Measurements from ENCODE around the gene RNF32. TPM values are rescaled to one million over a fixed set of nuclear protein-coding genes. Genes with fewer than 3 reads are reported as not detected.

RNF32 gene
- total RNA-seq, 1 experiment from 2014 or later = 1.6 TPM

DNA sequence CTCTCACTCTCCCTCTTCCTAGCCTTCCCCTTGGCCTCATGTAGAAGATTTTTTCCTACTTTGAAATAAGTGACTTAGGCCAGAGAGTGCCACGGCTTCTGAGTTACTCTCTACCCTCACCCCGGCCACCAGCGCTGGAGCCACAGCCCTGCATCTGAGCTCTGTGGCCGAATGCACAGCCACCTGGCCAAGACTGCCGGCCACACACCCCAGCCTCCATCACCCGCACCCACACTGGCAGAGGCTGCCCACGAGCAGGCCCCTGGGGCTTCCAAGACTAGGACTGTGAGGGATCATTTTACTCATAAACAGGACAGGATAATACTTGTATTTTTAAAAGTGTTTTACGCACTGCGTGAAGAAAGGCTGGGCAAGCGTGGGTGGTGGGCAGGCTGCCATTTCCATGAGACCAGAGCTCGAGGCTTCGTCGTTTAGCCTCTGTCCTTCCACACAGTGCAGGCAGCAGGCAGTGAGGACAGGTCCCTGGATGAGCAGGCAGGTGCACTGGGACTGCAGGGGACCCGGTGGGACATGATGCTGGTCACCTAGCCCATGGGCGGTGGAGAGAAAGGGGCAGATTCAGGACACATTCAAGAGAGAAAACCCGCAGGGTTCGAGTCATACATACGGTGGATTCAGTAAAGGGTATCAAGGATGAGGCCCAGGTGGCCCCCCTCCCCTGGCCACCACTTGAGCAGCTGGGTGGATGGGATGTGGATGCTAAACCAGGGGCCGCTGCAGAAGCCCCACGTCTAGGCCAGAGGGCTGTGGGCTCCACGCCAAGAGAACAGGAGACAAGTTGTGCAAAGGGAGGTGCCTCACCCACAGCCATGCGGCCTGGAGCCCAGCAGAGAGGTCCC, 35.5 kb upstream of the RNF32 start:
- Mint-ChIP-seq H3K9me3 (ENCODE audit: low read depth, unreplicated experiment) (no peaks in the 10 kb centered on the region), H3K27ac (ENCODE audit: unreplicated experiment) (no peak overlapping the region)
- intact Hi-C loops (cut with micrococcal nuclease; ENCODE audit: unreplicated experiment) = no loop called here

GRCh38 chr7:156606135-156606534, 34.4 kb upstream of the RNF32 start:
- CTCF ChIA-PET = no interaction called here
- Mint-ChIP-seq H3K4me1 (ENCODE audit: low read depth, unreplicated experiment) (no peaks in the 10 kb centered on the region), H3K27me3 (ENCODE audit: unreplicated experiment) (peaks cover 72% of the 10 kb centered on the region), H3K4me3 (ENCODE audit: low read depth, unreplicated experiment) (no peak overlapping the region), H3K27ac (ENCODE audit: unreplicated experiment) (no peak overlapping the region), H3K36me3 (ENCODE audit: insufficient read depth, unreplicated experiment) (no peaks in the 10 kb centered on the region), H3K9me3 (ENCODE audit: low read depth, unreplicated experiment) (no peaks in the 10 kb centered on the region)
- no peak for TF ChIP-seq CTCF (IDR thresholded peaks at IDR 0.05; ENCODE audit: unreplicated experiment)
- DNase-seq = no peak
- BruUV-seq (replicated peaks) = no TSS peak
- intact Hi-C loops (cut with micrococcal nuclease; ENCODE audit: unreplicated experiment) = no loop called here

More for the DNA sequence above, 35.5 kb upstream of the RNF32 start:
- Mint-ChIP-seq H3K4me3 (ENCODE audit: low read depth, unreplicated experiment) (no peak overlapping the region), H3K4me1 (ENCODE audit: low read depth, unreplicated experiment) (no peaks in the 10 kb centered on the region), H3K27me3 (ENCODE audit: unreplicated experiment) (peaks cover 61% of the 10 kb centered on the region), H3K36me3 (ENCODE audit: insufficient read depth, unreplicated experiment) (no peaks in the 10 kb centered on the region)
- no TSS peak for BruUV-seq (replicated peaks)
- no peak for DNase-seq
- CTCF ChIA-PET = no interaction called here
- no peak for TF ChIP-seq CTCF (IDR thresholded peaks at IDR 0.05; ENCODE audit: unreplicated experiment)

DNA sequence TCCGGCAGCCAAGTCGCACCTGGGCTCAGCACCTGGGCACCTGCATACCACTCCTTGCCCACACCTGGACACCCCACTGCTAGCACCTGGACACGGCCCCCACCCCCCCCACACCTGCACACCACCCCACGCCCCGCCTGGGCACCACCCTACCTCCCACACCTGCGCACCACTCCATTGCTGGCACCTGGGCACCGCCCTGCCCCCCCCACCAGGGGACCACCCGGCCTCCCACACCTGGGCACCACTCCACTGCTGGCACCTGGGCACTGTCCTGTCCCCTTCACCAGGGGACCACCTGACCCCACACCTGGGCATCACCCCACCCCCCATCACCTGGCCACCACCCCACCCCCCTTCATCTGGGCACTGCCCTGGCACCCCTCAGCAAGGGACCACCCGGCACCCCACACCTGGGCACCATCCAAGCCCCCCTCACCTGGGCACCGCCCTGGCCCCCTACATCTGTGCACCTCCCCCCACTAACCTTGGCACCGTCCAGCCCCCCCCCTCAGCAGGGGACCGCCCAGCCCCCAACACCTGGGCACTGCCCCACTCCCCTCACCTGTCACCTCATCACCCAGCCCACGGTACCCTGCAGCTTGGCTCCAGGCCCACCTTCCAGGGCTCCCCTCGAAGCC, 33.8 kb upstream of the RNF32 start:
- no peaks in the 10 kb centered on the region for H3K4me1 Mint-ChIP-seq (ENCODE audit: low read depth, unreplicated experiment)
- no peak for TF ChIP-seq CTCF (IDR thresholded peaks at IDR 0.05; ENCODE audit: unreplicated experiment)
- peaks cover 74% of the 10 kb centered on the region for H3K27me3 Mint-ChIP-seq (ENCODE audit: unreplicated experiment)
- H3K9me3 Mint-ChIP-seq (ENCODE audit: low read depth, unreplicated experiment) = no peaks in the 10 kb centered on the region
- no peaks in the 10 kb centered on the region for H3K36me3 Mint-ChIP-seq (ENCODE audit: insufficient read depth, unreplicated experiment)
- intact Hi-C loops (cut with micrococcal nuclease; ENCODE audit: unreplicated experiment) = no loop called here
- no peak overlapping the region for H3K27ac Mint-ChIP-seq (ENCODE audit: unreplicated experiment)
- DNase-seq = no peak
- CTCF ChIA-PET = no interaction called here
- no TSS peak for BruUV-seq (replicated peaks)
- peak overlapping the region; percentile 52 for H3K4me3 Mint-ChIP-seq (ENCODE audit: low read depth, unreplicated experiment)

DNA sequence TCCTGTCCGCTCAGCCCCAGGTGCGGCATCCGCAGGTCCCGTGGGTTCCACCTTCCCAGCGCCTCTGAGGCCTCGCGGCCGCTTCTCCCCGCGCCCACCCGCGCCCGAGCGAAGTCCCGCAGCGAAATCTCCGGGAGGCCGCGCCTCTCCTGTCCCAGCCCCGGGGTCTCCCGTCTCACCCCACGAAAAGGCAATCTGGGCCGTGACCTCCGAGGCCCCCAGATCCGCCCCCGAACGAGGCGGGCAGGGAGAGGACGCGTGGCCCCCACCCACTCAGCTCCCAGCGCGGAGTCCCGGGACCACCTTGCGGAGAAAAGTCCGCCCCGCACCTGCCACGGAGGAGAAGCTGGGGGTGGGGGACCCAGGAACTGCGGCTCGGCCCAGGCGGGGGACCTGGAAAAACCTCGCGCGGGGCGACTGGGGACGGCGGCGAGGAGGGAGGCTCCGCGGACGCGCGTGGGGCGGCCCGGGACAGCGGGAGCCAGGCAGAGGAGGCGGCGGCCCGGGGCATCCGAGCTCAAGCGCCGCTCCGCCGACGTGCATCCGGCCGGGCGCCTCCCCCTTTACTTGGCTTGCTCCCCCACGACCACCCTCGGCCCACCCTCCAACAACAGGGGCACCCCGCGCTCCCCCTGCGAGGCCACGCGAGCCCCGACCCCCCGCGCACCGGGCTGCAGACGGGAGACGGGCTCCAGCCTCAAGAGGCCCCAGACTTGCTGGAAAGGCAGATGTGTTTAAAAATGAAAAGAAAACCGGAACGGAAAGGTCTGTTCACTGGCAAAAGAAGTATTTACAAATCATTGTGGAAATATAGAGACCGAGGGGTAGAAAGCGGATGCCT, 33.0 kb upstream of the RNF32 start:
- Mint-ChIP-seq H3K36me3 (ENCODE audit: insufficient read depth, unreplicated experiment) (no peaks in the 10 kb centered on the region), H3K4me1 (ENCODE audit: low read depth, unreplicated experiment) (no peaks in the 10 kb centered on the region), H3K4me3 (ENCODE audit: low read depth, unreplicated experiment) (peak overlapping the region; percentile 52), H3K27ac (ENCODE audit: unreplicated experiment) (no peak overlapping the region), H3K9me3 (ENCODE audit: low read depth, unreplicated experiment) (no peaks in the 10 kb centered on the region), H3K27me3 (ENCODE audit: unreplicated experiment) (peaks cover 72% of the 10 kb centered on the region)
- BruUV-seq (replicated peaks) = no TSS peak
- DNase-seq = no peak
- CTCF ChIA-PET = no interaction called here
- intact Hi-C loops (cut with micrococcal nuclease; ENCODE audit: unreplicated experiment) = loop anchor here (2.0 kb wide), 1 partner anchor 19 kb away; no protein-coding TSS in a partner anchor
- no peak for TF ChIP-seq CTCF (IDR thresholded peaks at IDR 0.05; ENCODE audit: unreplicated experiment)

All from Calu3 (cell line).